HepG2 (cell line): Measurements from ENCODE around the gene TMEM267. TPM values are rescaled to one million over a fixed set of nuclear protein-coding genes. Genes with fewer than 3 reads are reported as not detected.

ENCODE experiments used
- ADNP ChIP-seq: sonication (generic); formaldehyde crosslinking; IDR thresholded peaks from 2 replicates; pipeline ENCODE4 v1.4.0; 2020; ENCODE audit warnings: missing genetic modification reagents
- ESRRA ChIP-seq: sonication (generic); formaldehyde crosslinking; IDR thresholded peaks from 2 replicates; pipeline ENCODE4 v1.5.1; 2020; ENCODE audit warnings: mild to moderate bottlenecking, low read depth, missing genetic modification reagents
- FOXP1 ChIP-seq, 2 experiments: fragments of 450-650 bp in 1 of 2; IDR thresholded peaks; 2 replicates each; pipeline ENCODE4 v1.6.1; 2017 to 2018; ENCODE audit warnings: antibody characterized with exemption in 1 of 2
- HNRNPL ChIP-seq: fragments of 200-400 bp; formaldehyde crosslinking; IDR thresholded peaks from 2 replicates; pipeline ENCODE4 v1.6.1; 2017; ENCODE audit warnings: mild to moderate bottlenecking, low read depth, low read length
- KAT8 ChIP-seq: IDR thresholded peaks from 2 replicates; pipeline ENCODE4 v1.6.1; 2016; ENCODE audit warnings: missing genetic modification reagents, missing compliant biosample characterization
- MED8 ChIP-seq: sonication (generic); formaldehyde crosslinking; IDR thresholded peaks from 2 replicates; pipeline ENCODE4 v1.8.1; 2023; ENCODE audit warnings: mild to moderate bottlenecking, missing genetic modification reagents; ENCODE audit not compliant: insufficient replicate concordance
- THYN1 ChIP-seq: sonication (generic); formaldehyde crosslinking; IDR thresholded peaks from 2 replicates; pipeline ENCODE4 v1.8.1; 2023; ENCODE audit warnings: low read depth, mild to moderate bottlenecking, moderate library complexity, missing genetic modification reagents, borderline replicate concordance
- U2AF2 ChIP-seq: fragments of 200-400 bp; formaldehyde crosslinking; IDR thresholded peaks from 2 replicates; pipeline ENCODE4 v1.6.1; 2017; ENCODE audit warnings: low read depth, mild to moderate bottlenecking, low read length
- ZBTB8A ChIP-seq: sonication (generic); formaldehyde crosslinking; IDR thresholded peaks from 2 replicates; pipeline ENCODE4 v1.4.0; 2020; ENCODE audit warnings: mild to moderate bottlenecking, low read depth, missing genetic modification reagents, borderline replicate concordance
- ZFP36 ChIP-seq: fragments of 150-350 bp; IDR thresholded peaks from 2 replicates; pipeline ENCODE4 v1.6.1; 2018; ENCODE audit warnings: borderline replicate concordance, low read length, low read depth; ENCODE audit not compliant: partially characterized antibody
- ZNF607 ChIP-seq: sonication (generic); formaldehyde crosslinking; IDR thresholded peaks from 2 replicates; pipeline ENCODE4 v1.5.1; 2020; ENCODE audit warnings: missing genetic modification reagents, mild to moderate bottlenecking, borderline replicate concordance
- ZNF761 ChIP-seq: sonication (generic); formaldehyde crosslinking; conservative IDR thresholded peaks from 2 replicates; pipeline ENCODE4 v1.4.0; 2020; ENCODE audit warnings: mild to moderate bottlenecking, missing genetic modification reagents
- ZNF790 ChIP-seq: sonication (generic); formaldehyde crosslinking; IDR thresholded peaks from 2 replicates; pipeline ENCODE4 v1.8.0; 2022; ENCODE audit warnings: missing genetic modification reagents, mild to moderate bottlenecking, borderline replicate concordance
- ZNF792 ChIP-seq: IDR thresholded peaks from 2 replicates; pipeline ENCODE4 v1.6.1; 2016
- polyA plus RNA-seq, 8 experiments: library from polyadenylated mRNA; depleted of rRNA in 3 of 8; stranded (reverse) in 7 of 8; unstranded in 1 of 8; fragments of >200 nt; fragmentation: Illumina TruSeq in 4 of 8; extraction: Trizol in 4 of 8; gene quantifications; 2 replicates each; pipeline versions ENCODE4 v1.2.1 to v1.2.3, GENCODE V29; 2011 to 2016; ENCODE audit warnings: low read depth in 4 of 8, missing spikeins in 1 of 8, mixed read lengths in 1 of 8; ENCODE audit not compliant: insufficient read depth in 1 of 8
- total RNA-seq, 5 experiments: library from RNA; depleted of rRNA; stranded (reverse); fragments of >200 nt; fragmentation: Illumina TruSeq; extraction: Trizol; gene quantifications; 2 replicates each; pipeline ENCODE4 v1.2.3, GENCODE V29; 2016; ENCODE audit warnings: low read depth in 1 of 5
- TF ChIP-seq, protein P1 (sequence below): sonication (generic); formaldehyde crosslinking; IDR thresholded peaks from 2 replicates; pipeline ENCODE4 v1.8.0; 2022; ENCODE audit warnings: missing genetic modification reagents, mild to moderate bottlenecking, moderate library complexity, borderline replicate concordance
- TF ChIP-seq, protein P2 (sequence below): IDR thresholded peaks from 2 replicates; pipeline ENCODE4 v1.6.1; 2016; ENCODE audit warnings: missing biosample characterization, missing genetic modification reagents, low read depth
- TF ChIP-seq, protein P3 (sequence below): sonication (generic); formaldehyde crosslinking; IDR thresholded peaks from 2 replicates; pipeline ENCODE4 v1.4.0; 2020; ENCODE audit warnings: missing genetic modification reagents, borderline replicate concordance
- TF ChIP-seq, protein P4 (sequence below): sonication (generic); formaldehyde crosslinking; IDR thresholded peaks from 2 replicates; pipeline ENCODE4 v1.4.0; 2020; ENCODE audit warnings: missing genetic modification reagents, mild to moderate bottlenecking, borderline replicate concordance

The TMEM267 gene
- total and polyA plus RNA-seq, 2 of the 13 experiments (the other 11 are each of a cell fraction or from before 2014, with no cell fraction given) = 8.9 to 12.6 TPM

DNA sequence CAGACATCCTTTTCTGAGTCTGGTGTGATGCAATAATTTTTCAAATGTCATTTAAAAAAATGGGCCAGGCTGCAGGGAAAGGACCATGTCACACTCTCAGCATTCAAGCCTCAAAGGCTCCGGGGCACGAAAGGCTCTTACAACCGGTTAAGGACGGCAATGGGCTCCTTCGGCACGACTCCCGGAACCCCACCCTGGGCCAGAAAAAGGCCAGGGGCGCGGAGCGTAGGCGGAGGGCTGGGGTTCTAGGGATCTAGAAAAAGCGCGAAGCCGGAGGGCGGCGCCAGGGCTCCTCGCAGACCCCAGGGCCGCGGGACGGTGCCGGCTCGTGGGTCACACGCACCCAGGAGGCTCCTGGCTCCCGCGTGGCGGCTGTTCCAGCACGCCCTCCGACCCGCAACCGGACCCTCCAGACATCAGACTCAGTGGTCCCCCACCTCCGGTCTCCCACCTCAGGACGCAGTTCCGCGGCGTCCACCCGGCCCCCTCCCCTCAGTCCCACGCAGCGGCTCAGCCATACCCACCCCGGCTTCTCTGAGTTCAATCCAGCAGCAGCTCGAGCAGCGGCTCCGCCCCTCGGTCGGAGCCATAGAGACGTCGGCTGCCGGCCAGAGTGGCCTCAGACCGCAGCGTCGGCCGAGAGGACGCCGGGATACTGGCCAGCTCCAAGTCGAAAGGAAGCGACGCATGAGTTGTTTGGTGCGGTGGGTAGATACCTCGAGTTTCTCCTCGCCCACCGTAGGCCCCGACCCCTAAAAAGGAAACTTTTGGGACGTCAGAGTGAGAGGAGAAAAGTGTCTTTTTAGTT is at the start of gene TMEM267 (continued):
- TF ChIP-seq, protein P1, sequence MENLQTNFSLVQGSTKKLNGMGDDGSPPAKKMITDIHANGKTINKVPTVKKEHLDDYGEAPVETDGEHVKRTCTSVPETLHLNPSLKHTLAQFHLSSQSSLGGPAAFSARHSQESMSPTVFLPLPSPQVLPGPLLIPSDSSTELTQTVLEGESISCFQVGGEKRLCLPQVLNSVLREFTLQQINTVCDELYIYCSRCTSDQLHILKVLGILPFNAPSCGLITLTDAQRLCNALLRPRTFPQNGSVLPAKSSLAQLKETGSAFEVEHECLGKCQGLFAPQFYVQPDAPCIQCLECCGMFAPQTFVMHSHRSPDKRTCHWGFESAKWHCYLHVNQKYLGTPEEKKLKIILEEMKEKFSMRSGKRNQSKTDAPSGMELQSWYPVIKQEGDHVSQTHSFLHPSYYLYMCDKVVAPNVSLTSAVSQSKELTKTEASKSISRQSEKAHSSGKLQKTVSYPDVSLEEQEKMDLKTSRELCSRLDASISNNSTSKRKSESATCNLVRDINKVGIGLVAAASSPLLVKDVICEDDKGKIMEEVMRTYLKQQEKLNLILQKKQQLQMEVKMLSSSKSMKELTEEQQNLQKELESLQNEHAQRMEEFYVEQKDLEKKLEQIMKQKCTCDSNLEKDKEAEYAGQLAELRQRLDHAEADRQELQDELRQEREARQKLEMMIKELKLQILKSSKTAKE = 0 out of 2 replicates have a peak, but pooled peaks have one; percentile 50
- TF ChIP-seq ZNF790 (CRISPR knock-in tag) (peak; percentile 79; the same call in 1 of the 2 replicates), ZBTB8A (CRISPR knock-in tag) (0 out of 2 replicates have a peak, but pooled peaks have one; percentile 50), FOXP1 (IDR thresholded peaks at IDR 0.05) (no peak), FOXP1 (CRISPR knock-in tag; IDR thresholded peaks at IDR 0.05) (0 out of 2 replicates have a peak, but pooled peaks have one; percentile 21), MED8 (peak; percentile 85), ZNF761 (CRISPR knock-in tag) (0 out of 2 replicates have a peak, but pooled peaks have one; percentile 31), THYN1 (no peak), KAT8 (CRISPR knock-in tag) (peak; percentile 90), ZNF607 (CRISPR knock-in tag) (peak; percentile 47), ZNF792 (CRISPR knock-in tag) (peak; percentile 82), ESRRA (peak; percentile 69; the same call in 1 of the 2 replicates), ZFP36 (no peak), ADNP (CRISPR knock-in tag) (no peak), U2AF2 (no peak), HNRNPL (0 out of 2 replicates have a peak, but pooled peaks have one; percentile 47)
- TF ChIP-seq, protein P2, sequence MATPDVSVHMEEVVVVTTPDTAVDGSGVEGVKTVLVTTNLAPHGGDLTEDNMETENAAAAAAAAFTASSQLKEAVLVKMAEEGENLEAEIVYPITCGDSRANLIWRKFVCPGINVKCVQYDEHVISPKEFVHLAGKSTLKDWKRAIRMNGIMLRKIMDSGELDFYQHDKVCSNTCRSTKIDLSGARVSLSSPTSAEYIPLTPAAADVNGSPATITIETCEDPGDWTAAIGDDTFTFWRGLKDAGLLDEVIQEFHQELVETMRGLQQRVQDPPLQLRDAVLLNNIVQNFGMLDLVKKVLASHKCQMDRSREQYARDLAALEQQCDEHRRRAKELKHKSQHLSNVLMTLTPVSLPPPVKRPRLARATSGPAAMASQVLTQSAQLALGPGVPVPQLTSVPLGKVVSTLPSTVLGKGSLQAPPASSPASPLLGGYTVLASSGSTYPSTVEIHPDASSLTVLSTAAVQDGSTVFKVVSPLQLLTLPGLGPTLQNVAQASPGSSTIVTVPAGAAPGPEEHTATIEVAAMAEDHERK (CRISPR knock-in tag) = 0 out of 2 replicates have a peak, but pooled peaks have one; percentile 30
- TF ChIP-seq, protein P3, sequence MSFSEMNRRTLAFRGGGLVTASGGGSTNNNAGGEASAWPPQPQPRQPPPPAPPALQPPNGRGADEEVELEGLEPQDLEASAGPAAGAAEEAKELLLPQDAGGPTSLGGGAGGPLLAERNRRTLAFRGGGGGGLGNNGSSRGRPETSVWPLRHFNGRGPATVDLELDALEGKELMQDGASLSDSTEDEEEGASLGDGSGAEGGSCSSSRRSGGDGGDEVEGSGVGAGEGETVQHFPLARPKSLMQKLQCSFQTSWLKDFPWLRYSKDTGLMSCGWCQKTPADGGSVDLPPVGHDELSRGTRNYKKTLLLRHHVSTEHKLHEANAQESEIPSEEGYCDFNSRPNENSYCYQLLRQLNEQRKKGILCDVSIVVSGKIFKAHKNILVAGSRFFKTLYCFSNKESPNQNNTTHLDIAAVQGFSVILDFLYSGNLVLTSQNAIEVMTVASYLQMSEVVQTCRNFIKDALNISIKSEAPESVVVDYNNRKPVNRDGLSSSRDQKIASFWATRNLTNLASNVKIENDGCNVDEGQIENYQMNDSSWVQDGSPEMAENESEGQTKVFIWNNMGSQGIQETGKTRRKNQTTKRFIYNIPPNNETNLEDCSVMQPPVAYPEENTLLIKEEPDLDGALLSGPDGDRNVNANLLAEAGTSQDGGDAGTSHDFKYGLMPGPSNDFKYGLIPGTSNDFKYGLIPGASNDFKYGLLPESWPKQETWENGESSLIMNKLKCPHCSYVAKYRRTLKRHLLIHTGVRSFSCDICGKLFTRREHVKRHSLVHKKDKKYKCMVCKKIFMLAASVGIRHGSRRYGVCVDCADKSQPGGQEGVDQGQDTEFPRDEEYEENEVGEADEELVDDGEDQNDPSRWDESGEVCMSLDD (CRISPR knock-in tag) = peak; percentile 62; the same call in 1 of the 2 replicates
- TF ChIP-seq, protein P4, sequence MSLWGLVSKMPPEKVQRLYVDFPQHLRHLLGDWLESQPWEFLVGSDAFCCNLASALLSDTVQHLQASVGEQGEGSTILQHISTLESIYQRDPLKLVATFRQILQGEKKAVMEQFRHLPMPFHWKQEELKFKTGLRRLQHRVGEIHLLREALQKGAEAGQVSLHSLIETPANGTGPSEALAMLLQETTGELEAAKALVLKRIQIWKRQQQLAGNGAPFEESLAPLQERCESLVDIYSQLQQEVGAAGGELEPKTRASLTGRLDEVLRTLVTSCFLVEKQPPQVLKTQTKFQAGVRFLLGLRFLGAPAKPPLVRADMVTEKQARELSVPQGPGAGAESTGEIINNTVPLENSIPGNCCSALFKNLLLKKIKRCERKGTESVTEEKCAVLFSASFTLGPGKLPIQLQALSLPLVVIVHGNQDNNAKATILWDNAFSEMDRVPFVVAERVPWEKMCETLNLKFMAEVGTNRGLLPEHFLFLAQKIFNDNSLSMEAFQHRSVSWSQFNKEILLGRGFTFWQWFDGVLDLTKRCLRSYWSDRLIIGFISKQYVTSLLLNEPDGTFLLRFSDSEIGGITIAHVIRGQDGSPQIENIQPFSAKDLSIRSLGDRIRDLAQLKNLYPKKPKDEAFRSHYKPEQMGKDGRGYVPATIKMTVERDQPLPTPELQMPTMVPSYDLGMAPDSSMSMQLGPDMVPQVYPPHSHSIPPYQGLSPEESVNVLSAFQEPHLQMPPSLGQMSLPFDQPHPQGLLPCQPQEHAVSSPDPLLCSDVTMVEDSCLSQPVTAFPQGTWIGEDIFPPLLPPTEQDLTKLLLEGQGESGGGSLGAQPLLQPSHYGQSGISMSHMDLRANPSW (CRISPR knock-in tag) = no peak
